ENCODE measurements around the gene PEX10.

DNA sequence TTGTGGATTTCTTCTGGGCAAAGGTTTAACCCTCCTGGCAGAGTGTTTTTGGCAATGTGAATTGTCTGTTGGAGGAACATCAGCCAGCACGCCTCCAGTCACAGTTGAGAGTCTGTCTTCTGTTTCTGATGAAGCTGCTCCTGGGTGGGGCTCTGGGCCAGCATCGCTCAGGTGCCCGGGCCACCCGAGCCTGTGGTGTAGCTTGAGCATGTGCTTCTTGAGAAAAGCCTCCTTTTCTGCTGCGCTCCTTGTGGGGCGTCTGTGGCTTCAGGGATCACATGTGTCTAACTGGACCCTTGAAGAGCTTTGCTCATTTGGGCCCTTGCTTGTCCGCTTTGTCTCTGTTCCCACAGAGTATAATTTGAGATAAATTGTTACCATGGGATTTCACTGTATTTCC is 13.5 kb downstream of the PEX10 start:
- TF ChIP-seq EZH2 (IDR thresholded peaks at IDR 0.05; ENCODE audit: low read depth) (no peak), CTCF (conservative IDR thresholded peaks at IDR 0.05) (no peak)

Data from PC-9 (cell line).